Measurements from ENCODE around the gene FOXA1. TPM values are rescaled to one million over a fixed set of nuclear protein-coding genes. Genes with fewer than 3 reads are reported as not detected.

The FOXA1 gene
- total and polyA plus RNA-seq, 4 donors: 8.0 to 37.5 (median 16.1) TPM

GRCh38 chr14:37606678-37607077, 11.6 kb upstream of the FOXA1 start:
- Histone ChIP-seq H3K9ac (ENCODE audit: low read depth in 1 of 2, low read length in 2 of 2) (no peak overlapping the region), H3K27me3 (ENCODE audit: control insufficient read depth in 4 of 4, insufficient read depth in 4 of 4, low read length in 3 of 4) (no peaks in the 10 kb centered on the region), H3K36me3 (ENCODE audit: control insufficient read depth in 4 of 4, insufficient read depth in 3 of 4, low read depth in 1 of 4, low read length in 3 of 4) (peaks cover 0 to 2% (median 0%) of the 10 kb centered on the region in 4 donors), H3K9me3 (ENCODE audit: control insufficient read depth in 4 of 4, low read length in 3 of 4) (no peaks in the 10 kb centered on the region), H3K4me3 (ENCODE audit: low read depth in 1 of 3, low read length in 3 of 3) (no peak overlapping the region), H3K27ac (ENCODE audit: low read depth in 1 of 2, low read length in 2 of 2) (no peak overlapping the region), H3K4me1 (ENCODE audit: control insufficient read depth in 4 of 4, insufficient read depth in 4 of 4, low read length in 3 of 4) (peaks cover 5 to 27% (median 22%) of the 10 kb centered on the region in 4 donors)
- DNase-seq (ENCODE audit: low spot score): no peak
- TF ChIP-seq TAF1 (conservative IDR thresholded peaks at IDR 0.05) (no peak), GABPA (IDR thresholded peaks at IDR 0.05 in 1 of 2, conservative IDR thresholded peaks at IDR 0.05 in 1 of 2) (no peak)

- Histone ChIP-seq H3K4me1 (ENCODE audit: control insufficient read depth in 4 of 4, insufficient read depth in 4 of 4, low read length in 3 of 4) (peaks cover 9 to 50% (median 43%) of the 10 kb centered on the region in 4 donors), H3K4me3 (ENCODE audit: low read depth in 1 of 3, low read length in 3 of 3) (no peak overlapping the region), H3K9me3 (ENCODE audit: control insufficient read depth in 4 of 4, low read length in 3 of 4) (no peaks in the 10 kb centered on the region), H3K36me3 (ENCODE audit: control insufficient read depth in 4 of 4, insufficient read depth in 3 of 4, low read depth in 1 of 4, low read length in 3 of 4) (no peaks in the 10 kb centered on the region), H3K27ac (ENCODE audit: low read depth in 1 of 2, low read length in 2 of 2) (no peak overlapping the region), H3K9ac (ENCODE audit: low read depth in 1 of 2, low read length in 2 of 2) (no peak overlapping the region), H3K27me3 (ENCODE audit: control insufficient read depth in 4 of 4, insufficient read depth in 4 of 4, low read length in 3 of 4) (no peaks in the 10 kb centered on the region)
- 81% methylated on average over 9 of the region's 9 CpGs for WGBS
- no peak for DNase-seq (ENCODE audit: low spot score)
- TF ChIP-seq HNF4A (conservative IDR thresholded peaks at IDR 0.05) (no peak), ATF3 (IDR thresholded peaks at IDR 0.05) (no peak), EGR1 (IDR thresholded peaks at IDR 0.05; ENCODE audit: low read depth in 2 of 2) (no peak), RAD21 (IDR thresholded peaks at IDR 0.05) (no peak), NR2F2 (IDR thresholded peaks at IDR 0.05) (no peak), YY1 (IDR thresholded peaks at IDR 0.05) (no peak), CTCF (IDR thresholded peaks at IDR 0.05; ENCODE audit: low read depth, low read length, missing input control) (no peak), JUND (IDR thresholded peaks at IDR 0.05) (no peak), GABPA (IDR thresholded peaks at IDR 0.05 in 1 of 2, conservative IDR thresholded peaks at IDR 0.05 in 1 of 2) (no peak), ZBTB33 (IDR thresholded peaks at IDR 0.05) (no peak), FOXA1 (IDR thresholded peaks at IDR 0.05) (no peak), FOXA2 (IDR thresholded peaks at IDR 0.05) (no peak)
Observed at GRCh38 chr14:37603688-37604251, 8.7 kb upstream of the FOXA1 start.

Measured in liver (tissue), 9 donors.